Neural progenitor cell (in vitro differentiated cells): ENCODE results near the gene TRIM4. TPM values are rescaled to one million over a fixed set of nuclear protein-coding genes. Genes with fewer than 3 reads are reported as not detected.

Experiments used
- DNase-seq: peaks from one replicate; pipeline ENCODE4 v3.0.0-alpha.2; 2016; ENCODE audit warnings: low spot score
- H2AFZ ChIP-seq: fragments of 200-600 bp; sonication (generic); replicated peaks from 2 replicates; pipeline ENCODE4 v1.6.1; 2016; ENCODE audit warnings: antibody characterized with exemption
- H3F3A ChIP-seq: fragments of 200-600 bp; sonication (generic); 2 replicates; pipeline ENCODE4 v1.6.1; 2016; ENCODE audit warnings: antibody characterized with exemption, low read depth
- H3K27ac ChIP-seq: fragments of 200-600 bp; sonication (generic); 2 replicates; pipeline ENCODE4 v1.5.1; 2016; ENCODE audit warnings: mild to moderate bottlenecking
- H3K27me3 ChIP-seq: fragments of 200-600 bp; sonication (generic); 2 replicates; pipeline ENCODE4 v1.6.1; 2016; ENCODE audit warnings: mild to moderate bottlenecking, moderate library complexity
- H3K36me3 ChIP-seq: fragments of 200-600 bp; sonication (generic); 2 replicates; pipeline ENCODE4 v1.5.1; 2016
- H3K4me1 ChIP-seq: fragments of 200-600 bp; sonication (generic); 2 replicates; pipeline ENCODE4 v1.6.1; 2016; ENCODE audit warnings: mixed run types
- H3K4me2 ChIP-seq: fragments of 200-600 bp; sonication (generic); 2 replicates; pipeline ENCODE4 v1.6.1; 2016
- H3K4me3 ChIP-seq: fragments of 200-600 bp; sonication (generic); 2 replicates; pipeline ENCODE4 v1.5.1; 2016
- H3K79me2 ChIP-seq: fragments of 200-600 bp; sonication (generic); 2 replicates; pipeline ENCODE4 v1.6.1; 2016; ENCODE audit warnings: low read depth
- H3K9ac ChIP-seq: fragments of 200-600 bp; sonication (generic); 2 replicates; pipeline ENCODE4 v1.6.1; 2016
- H3K9me3 ChIP-seq: fragments of 200-600 bp; sonication (generic); 2 replicates; pipeline ENCODE4 v1.5.1; 2016; ENCODE audit warnings: low read depth
- H4K20me1 ChIP-seq: fragments of 200-600 bp; sonication (generic); 2 replicates; pipeline ENCODE4 v1.6.1; 2016; ENCODE audit warnings: low read depth
- H3K27ac Mint-ChIP-seq: 3 replicates; pipeline ENCODE4 v1.8.0; 2021; ENCODE audit warnings: mixed read lengths
- H3K27me3 Mint-ChIP-seq: 2 replicates; pipeline ENCODE4 v1.8.0; 2022; ENCODE audit warnings: low read depth, mild to moderate bottlenecking, inconsistent platforms, moderate library complexity, mixed read lengths; ENCODE audit not compliant: insufficient read depth
- H3K36me3 Mint-ChIP-seq: 3 replicates; pipeline ENCODE4 v1.8.0; 2021; ENCODE audit warnings: mixed read lengths
- H3K4me1 Mint-ChIP-seq: 3 replicates; pipeline ENCODE4 v1.8.0; 2021; ENCODE audit warnings: mixed read lengths
- H3K4me3 Mint-ChIP-seq: 3 replicates; pipeline ENCODE4 v1.8.0; 2021; ENCODE audit warnings: mild to moderate bottlenecking, moderate library complexity, mixed read lengths
- H3K9me3 Mint-ChIP-seq: 3 replicates; pipeline ENCODE4 v1.8.0; 2020; ENCODE audit warnings: mixed read lengths
- CTCF ChIP-seq: fragments of 200-600 bp; sonication (generic); IDR thresholded peaks from 2 replicates; pipeline ENCODE4 v1.5.1; 2017; ENCODE audit warnings: antibody characterized with exemption, mild to moderate bottlenecking
- EZH2 ChIP-seq: fragments of 200-600 bp; sonication (generic); IDR thresholded peaks from 2 replicates; pipeline ENCODE4 v1.6.1; 2017; ENCODE audit warnings: antibody characterized with exemption, mild to moderate bottlenecking, moderate library complexity
- EZH2phosphoT487 ChIP-seq: fragments of 200-600 bp; sonication (generic); IDR thresholded peaks from 2 replicates; pipeline ENCODE4 v1.6.1; 2017; ENCODE audit warnings: antibody characterized with exemption
- total RNA-seq: library from RNA; depleted of rRNA; stranded (reverse); fragments of >200 nt; gene quantifications from 2 replicates; pipeline ENCODE4 v1.2.3, GENCODE V29; 2015; ENCODE audit warnings: low replicate concordance

The TRIM4 gene
- total RNA-seq, 1 donor from 2014 or later, result not detected

- Histone ChIP-seq H3K4me1 (no peaks in the 10 kb centered on the region), H3K4me3 (peak within 1 kb of the TSS; percentile 45), H4K20me1 (no peaks in the 10 kb centered on the region), H3K9me3 (no peaks in the 10 kb centered on the region), H3K4me2 (peak within 1 kb of the TSS; percentile 77), H3K36me3 (no peaks in the 10 kb centered on the region), H3K9ac (no peak within 1 kb of the TSS), H3K27ac (no peak within 1 kb of the TSS), H3K79me2 (no peaks in the 10 kb centered on the region), H3K27me3 (peaks cover 16% of the 10 kb centered on the region), H2AFZ (peak within 1 kb of the TSS; percentile 99), H3F3A (no peaks in the 10 kb centered on the region)
- Mint-ChIP-seq H3K27ac (no peak within 1 kb of the TSS), H3K4me1 (no peaks in the 10 kb centered on the region), H3K4me3 (peak within 1 kb of the TSS; percentile 65), H3K36me3 (no peaks in the 10 kb centered on the region), H3K9me3 (no peaks in the 10 kb centered on the region), H3K27me3 (peaks cover 8% of the 10 kb centered on the region)
- TF ChIP-seq EZH2phosphoT487 (no peak), CTCF (peak; percentile 46)
- peak; percentile 71 for DNase-seq
Observed at GRCh38 chr7:99928994-99929729, 9.8 kb upstream of the TRIM4 start, which contains the start of gene GJC3. GJC3 (minus strand) TSS chr7:99929620; CDS start chr7:99929620, 0 bp downstream.

- Mint-ChIP-seq H3K9me3 (no peaks in the 10 kb centered on the region), H3K36me3 (no peaks in the 10 kb centered on the region), H3K4me1 (no peaks in the 10 kb centered on the region), H3K27me3 (peaks cover 8% of the 10 kb centered on the region), H3K27ac (no peak overlapping the region), H3K4me3 (no peak overlapping the region)
- Histone ChIP-seq H3K9ac (no peak overlapping the region), H2AFZ (peak overlapping the region; percentile 21), H3K79me2 (no peaks in the 10 kb centered on the region), H3K4me2 (no peak overlapping the region), H4K20me1 (no peaks in the 10 kb centered on the region), H3K27ac (no peak overlapping the region), H3K4me1 (no peaks in the 10 kb centered on the region), H3F3A (no peaks in the 10 kb centered on the region), H3K9me3 (no peaks in the 10 kb centered on the region), H3K4me3 (no peak overlapping the region), H3K36me3 (no peaks in the 10 kb centered on the region), H3K27me3 (peaks cover 16% of the 10 kb centered on the region)
- DNase-seq, result no peak
- TF ChIP-seq EZH2 (no peak), CTCF (no peak), EZH2phosphoT487 (no peak)
Observed at GRCh38 chr7:99928188-99928587, 8.9 kb upstream of the TRIM4 start.

GRCh38 chr7:99927536-99927935 is 8.2 kb upstream of the TRIM4 start:
- Histone ChIP-seq H3F3A (no peaks in the 10 kb centered on the region), H3K4me1 (no peaks in the 10 kb centered on the region), H3K9me3 (no peaks in the 10 kb centered on the region), H3K27ac (no peak overlapping the region), H3K4me3 (no peak overlapping the region), H2AFZ (no peak overlapping the region), H3K36me3 (no peaks in the 10 kb centered on the region), H4K20me1 (no peaks in the 10 kb centered on the region), H3K4me2 (no peak overlapping the region), H3K27me3 (peaks cover 16% of the 10 kb centered on the region), H3K9ac (no peak overlapping the region), H3K79me2 (no peaks in the 10 kb centered on the region)
- H3K4me1 Mint-ChIP-seq, result no peaks in the 10 kb centered on the region
- H3K27me3 Mint-ChIP-seq, result peaks cover 8% of the 10 kb centered on the region
- TF ChIP-seq EZH2 (no peak), EZH2phosphoT487 (no peak), CTCF (no peak)
- no peaks in the 10 kb centered on the region for H3K9me3 Mint-ChIP-seq
- H3K36me3 Mint-ChIP-seq, result no peaks in the 10 kb centered on the region
- no peak for DNase-seq
- no peak overlapping the region for H3K27ac Mint-ChIP-seq
- no peak overlapping the region for H3K4me3 Mint-ChIP-seq
